ENCODE measurements around the gene ZNF217. TPM values are rescaled to one million over a fixed set of nuclear protein-coding genes. Genes with fewer than 3 reads are reported as not detected.

Gene ZNF217
- total and polyA plus RNA-seq, 2 of the 8 experiments (the other 6 are each of a cell fraction or from before 2014, with no cell fraction given) = 15.3 to 87.9 TPM

GRCh38 chr20:53527196-53527595 lies 66.4 kb downstream of the ZNF217 start (continued):
- TF ChIP-seq ZNF274 (IDR thresholded peaks at IDR 0.05; ENCODE audit: borderline replicate concordance, extremely low read depth, low read length) (no peak), MAFK (IDR thresholded peaks at IDR 0.05; ENCODE audit: low read depth, low read length) (no peak), SIN3A (conservative IDR thresholded peaks at IDR 0.05 in 1 of 2, IDR thresholded peaks at IDR 0.05 in 1 of 2; ENCODE audit: low read depth in 1 of 2, low read length in 2 of 2) (no peak), EZH2 (IDR thresholded peaks at IDR 0.05; ENCODE audit: low read depth, low read length, severe bottlenecking) (no peak)

Measured in H1 (cell line).